Renal cortex interstitium (tissue), 11 donors: ENCODE results near the gene INPP4B. TPM values are rescaled to one million over a fixed set of nuclear protein-coding genes. Genes with fewer than 3 reads are reported as not detected.

Experiments used
- DNase-seq, 11 donors: peaks; one replicate each; pipeline ENCODE4 v3.0.0-alpha.2; 2013; ENCODE audit warnings: low read depth in 9 of 11, low spot score in 4 of 11; ENCODE audit errors: extremely low read depth in 1 of 11
- polyA plus RNA-seq, 3 donors: library from polyadenylated mRNA; unstranded; fragments of 120-200 nt; gene quantifications; one replicate each; pipeline ENCODE4 v1.2.1, GENCODE V29; 2013; ENCODE audit not compliant: insufficient read length in 3 of 3

The INPP4B gene
- polyA plus RNA-seq, 3 donors = 9.2 to 11.7 (median 9.4) TPM

GRCh38 chr4:142264961-142265360 is 581.1 kb downstream of the INPP4B start:
- no peak for DNase-seq

- no peak for DNase-seq
These were observed 583.1 kb downstream of the INPP4B start for GRCh38 chr4:142262956-142263355.

GRCh38 chr4:142248946-142249345 is 597.2 kb downstream of the INPP4B start:
- DNase-seq = no peak

- DNase-seq = no peak
These were observed 602.8 kb downstream of the INPP4B start for GRCh38 chr4:142243255-142243654.

- no peak for DNase-seq
These were observed 603.9 kb downstream of the INPP4B start for GRCh38 chr4:142242156-142242555.

GRCh38 chr4:142238589-142238988 is 607.5 kb downstream of the INPP4B start:
- DNase-seq = no peak

GRCh38 chr4:142236268-142236667 is 609.8 kb downstream of the INPP4B start:
- DNase-seq = no peak

GRCh38 chr4:142231787-142232186 is 614.3 kb downstream of the INPP4B start:
- DNase-seq = no peak

- DNase-seq = no peak
These were observed 615.1 kb downstream of the INPP4B start for GRCh38 chr4:142230991-142231390.

GRCh38 chr4:142226014-142226413 is 620.1 kb downstream of the INPP4B start:
- no peak for DNase-seq

- DNase-seq = no peak
These were observed 624.0 kb downstream of the INPP4B start for GRCh38 chr4:142222127-142222526.

- DNase-seq = no peak
These were observed 627.4 kb downstream of the INPP4B start for GRCh38 chr4:142218726-142219125.

GRCh38 chr4:142211444-142211843 is 634.7 kb downstream of the INPP4B start:
- no peak for DNase-seq

GRCh38 chr4:142203505-142203904 is 642.6 kb downstream of the INPP4B start:
- no peak for DNase-seq

GRCh38 chr4:142202404-142203332 is 643.4 kb downstream of the INPP4B start:
- no peak for DNase-seq

- DNase-seq = no peak
These were observed 645.1 kb downstream of the INPP4B start for GRCh38 chr4:142201041-142201440.

- no peak for DNase-seq
These were observed 651.2 kb downstream of the INPP4B start for GRCh38 chr4:142194905-142195304.

GRCh38 chr4:142191901-142192300 is 654.2 kb downstream of the INPP4B start:
- no peak for DNase-seq

- DNase-seq = no peak
These were observed 665.1 kb downstream of the INPP4B start for GRCh38 chr4:142181021-142181420.

- no peak for DNase-seq
These were observed 676.9 kb downstream of the INPP4B start for GRCh38 chr4:142169216-142169615.

GRCh38 chr4:142168181-142168580 is 677.9 kb downstream of the INPP4B start:
- no peak for DNase-seq
